Measurements from ENCODE around the gene DNM3. TPM values are rescaled to one million over a fixed set of nuclear protein-coding genes. Genes with fewer than 3 reads are reported as not detected.
"Not testable (repeated sequence)": the region's sequence is repeated elsewhere in the genome, so short reads cannot be mapped to it uniquely, and the experiment has no call there.

Gene DNM3
- total RNA-seq, 2 experiments from 2014 or later: 1.7 to 2.2 TPM

GRCh38 chr1:172287208-172287607, 445.9 kb downstream of the DNM3 start:
- H3K9me3 Mint-ChIP-seq (ENCODE audit: low read depth): no peaks in the 10 kb centered on the region
- ATAC-seq (no peak), DNase-seq (no peak)
- H3K27me3 Mint-ChIP-seq: no peaks in the 10 kb centered on the region
- H3K4me3 Mint-ChIP-seq: no peak overlapping the region
- H3K36me3 Mint-ChIP-seq: no peaks in the 10 kb centered on the region
- CTCF ChIA-PET: no interaction called here
- no peak overlapping the region for H3K27ac Mint-ChIP-seq
- H3K4me1 Mint-ChIP-seq: peaks cover 8% of the 10 kb centered on the region

DNA sequence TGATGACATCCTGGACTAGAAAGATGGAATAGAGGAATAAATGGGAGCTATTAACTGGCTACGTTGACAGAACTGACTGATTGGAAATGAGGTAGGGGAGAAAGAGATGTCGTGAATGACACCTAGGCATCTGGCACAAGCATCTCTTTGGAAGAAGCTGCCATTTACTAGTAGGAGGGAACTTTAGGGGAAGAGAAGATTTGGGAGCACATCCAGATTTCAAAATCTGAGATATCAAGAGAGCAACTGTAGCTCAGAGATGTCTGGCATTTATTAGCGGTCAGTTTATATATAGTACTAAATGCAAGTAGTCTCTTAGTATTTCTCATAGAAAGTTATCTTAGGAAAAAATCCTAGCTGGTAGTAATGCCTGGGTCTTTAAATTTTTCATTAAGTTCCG, 447.3 kb downstream of the DNM3 start:
- no peak overlapping the region for H3K4me3 Mint-ChIP-seq
- CTCF ChIA-PET: no interaction called here

DNA sequence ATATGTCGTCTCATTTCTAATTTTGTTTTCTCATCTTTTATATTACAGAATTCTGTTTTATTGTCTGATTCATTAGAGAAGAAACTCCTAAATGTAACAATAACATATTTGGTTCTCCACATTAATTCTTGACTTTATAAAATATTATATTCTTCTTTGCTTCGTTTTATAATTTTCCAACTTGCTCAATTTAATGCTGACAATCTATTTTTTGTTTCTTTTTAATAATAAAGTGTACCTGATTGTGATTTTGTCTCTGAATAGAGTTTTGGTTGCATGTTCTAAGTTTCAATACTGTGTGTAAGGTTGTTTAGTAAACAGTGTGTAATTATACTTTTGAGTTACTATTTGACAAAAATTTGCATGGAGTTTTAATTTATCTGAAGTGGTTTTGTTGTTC, 448.1 kb downstream of the DNM3 start:
- H3K4me3 Mint-ChIP-seq: no peak overlapping the region
- no peaks in the 10 kb centered on the region for H3K9me3 Mint-ChIP-seq (ENCODE audit: low read depth)
- no peak for DNase-seq
- H3K27ac Mint-ChIP-seq: no peak overlapping the region
- peaks cover 8% of the 10 kb centered on the region for H3K4me1 Mint-ChIP-seq
- no peaks in the 10 kb centered on the region for H3K27me3 Mint-ChIP-seq
- CTCF ChIA-PET: no interaction called here
- ATAC-seq: no peak
- H3K36me3 Mint-ChIP-seq: no peaks in the 10 kb centered on the region

More for the DNA sequence above, 447.3 kb downstream of the DNM3 start:
- peaks cover 8% of the 10 kb centered on the region for H3K4me1 Mint-ChIP-seq
- no peak overlapping the region for H3K27ac Mint-ChIP-seq
- no peak for ATAC-seq
- no peaks in the 10 kb centered on the region for H3K9me3 Mint-ChIP-seq (ENCODE audit: low read depth)
- H3K36me3 Mint-ChIP-seq: no peaks in the 10 kb centered on the region
- H3K27me3 Mint-ChIP-seq: no peaks in the 10 kb centered on the region
- DNase-seq: no peak

DNA sequence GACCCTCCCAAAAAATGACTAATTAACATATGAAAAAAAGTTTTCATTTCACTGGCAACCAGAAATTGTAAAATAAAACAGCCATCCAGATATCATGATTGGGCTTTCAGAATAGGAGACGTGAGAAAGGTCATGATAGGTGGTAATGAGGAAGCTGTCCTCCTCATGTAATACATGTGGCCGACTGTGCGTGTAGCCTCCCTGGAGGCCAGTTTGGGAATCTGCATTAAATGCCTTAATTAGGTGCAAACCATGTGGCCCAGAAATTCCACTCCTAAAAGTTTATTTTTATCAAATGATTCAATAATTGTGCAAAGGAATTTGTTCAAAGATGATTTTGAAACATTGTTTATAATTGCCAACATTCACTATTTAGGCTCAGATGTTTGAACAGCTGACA, 451.5 kb downstream of the DNM3 start:
- Mint-ChIP-seq H3K27me3 (no peaks in the 10 kb centered on the region), H3K36me3 (no peaks in the 10 kb centered on the region), H3K9me3 (ENCODE audit: low read depth) (no peaks in the 10 kb centered on the region), H3K4me3 (no peak overlapping the region), H3K27ac (no peak overlapping the region), H3K4me1 (no peaks in the 10 kb centered on the region)
- CTCF ChIA-PET: no interaction called here
- DNase-seq (no peak), ATAC-seq (no peak)

GRCh38 chr1:172293429-172293828, 452.1 kb downstream of the DNM3 start:
- Mint-ChIP-seq H3K4me1 (peaks cover 2% of the 10 kb centered on the region), H3K9me3 (ENCODE audit: low read depth) (no peaks in the 10 kb centered on the region), H3K27me3 (no peaks in the 10 kb centered on the region), H3K4me3 (no peak overlapping the region), H3K27ac (no peak overlapping the region), H3K36me3 (no peaks in the 10 kb centered on the region)
- ATAC-seq: no peak
- no peak for DNase-seq
- CTCF ChIA-PET: no interaction called here

DNA sequence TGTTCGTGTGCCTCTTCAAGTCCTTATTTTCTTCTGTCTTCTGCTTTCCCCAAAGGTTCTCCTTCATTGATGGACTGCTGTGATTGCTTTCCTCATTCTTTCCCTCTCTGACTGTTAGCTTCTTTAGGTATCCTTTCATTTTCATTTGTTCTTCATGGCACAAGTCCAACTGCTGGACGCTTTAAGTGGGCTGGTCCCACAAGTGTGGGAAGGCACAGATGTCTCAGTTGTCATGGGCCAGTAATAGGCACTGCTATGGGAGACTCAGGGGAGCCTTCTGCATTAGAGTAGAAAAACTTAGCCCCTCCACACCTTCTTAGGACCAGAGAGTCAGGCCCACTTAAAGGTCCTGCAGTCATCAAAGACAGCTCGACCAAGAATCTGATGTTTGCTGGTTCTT, 456.8 kb downstream of the DNM3 start:
- no peak overlapping the region for H3K4me3 Mint-ChIP-seq
- H3K27me3 Mint-ChIP-seq: no peaks in the 10 kb centered on the region
- CTCF ChIA-PET: no interaction called here
- peaks cover 5% of the 10 kb centered on the region for H3K36me3 Mint-ChIP-seq
- DNase-seq (no peak), ATAC-seq (no peak)
- H3K9me3 Mint-ChIP-seq (ENCODE audit: low read depth): peaks cover 5% of the 10 kb centered on the region
- peaks cover 2% of the 10 kb centered on the region for H3K4me1 Mint-ChIP-seq
- H3K27ac Mint-ChIP-seq: no peak overlapping the region

GRCh38 chr1:172298911-172299310, 457.6 kb downstream of the DNM3 start:
- Mint-ChIP-seq H3K27ac (no peak overlapping the region), H3K36me3 (peaks cover 10% of the 10 kb centered on the region), H3K9me3 (ENCODE audit: low read depth) (peaks cover 5% of the 10 kb centered on the region), H3K4me1 (peaks cover 2% of the 10 kb centered on the region), H3K27me3 (no peaks in the 10 kb centered on the region), H3K4me3 (no peak overlapping the region)
- CTCF ChIA-PET: no interaction called here
- DNase-seq: no peak
- no peak for ATAC-seq

DNA sequence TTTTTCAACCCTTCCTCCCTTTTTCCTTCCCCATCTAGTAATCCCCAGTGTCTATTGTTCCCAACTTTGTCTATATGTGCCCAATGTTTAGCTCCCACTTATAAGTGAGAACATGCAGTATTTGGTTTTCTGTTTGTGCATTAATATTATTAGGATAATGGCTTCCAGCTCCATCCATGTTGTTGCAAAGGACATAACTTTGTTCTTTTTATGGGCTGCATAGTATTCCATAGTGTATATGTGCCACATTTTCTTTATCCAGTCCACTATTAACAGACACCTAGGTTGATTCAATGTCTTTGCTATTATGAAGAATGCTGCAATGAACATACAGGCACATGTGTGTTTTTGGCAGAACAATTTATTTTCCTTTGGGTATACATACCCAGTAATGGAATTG, 458.2 kb downstream of the DNM3 start:
- peaks cover 5% of the 10 kb centered on the region for H3K9me3 Mint-ChIP-seq (ENCODE audit: low read depth)
- H3K4me3 Mint-ChIP-seq: no peak overlapping the region
- H3K27ac Mint-ChIP-seq: no peak overlapping the region
- H3K27me3 Mint-ChIP-seq: no peaks in the 10 kb centered on the region
- ATAC-seq (no peak), DNase-seq (no peak)
- H3K36me3 Mint-ChIP-seq: peaks cover 14% of the 10 kb centered on the region
- peaks cover 2% of the 10 kb centered on the region for H3K4me1 Mint-ChIP-seq
- CTCF ChIA-PET: no interaction called here

GRCh38 chr1:172307508-172307907, 466.2 kb downstream of the DNM3 start:
- H3K4me3 Mint-ChIP-seq; H3K27me3 Mint-ChIP-seq; CTCF ChIA-PET; H3K4me1 Mint-ChIP-seq; H3K9me3 Mint-ChIP-seq (ENCODE audit: low read depth); ATAC-seq; DNase-seq; H3K27ac Mint-ChIP-seq: not testable (repeated sequence)
- peaks cover 14% of the 10 kb centered on the region for H3K36me3 Mint-ChIP-seq

DNA sequence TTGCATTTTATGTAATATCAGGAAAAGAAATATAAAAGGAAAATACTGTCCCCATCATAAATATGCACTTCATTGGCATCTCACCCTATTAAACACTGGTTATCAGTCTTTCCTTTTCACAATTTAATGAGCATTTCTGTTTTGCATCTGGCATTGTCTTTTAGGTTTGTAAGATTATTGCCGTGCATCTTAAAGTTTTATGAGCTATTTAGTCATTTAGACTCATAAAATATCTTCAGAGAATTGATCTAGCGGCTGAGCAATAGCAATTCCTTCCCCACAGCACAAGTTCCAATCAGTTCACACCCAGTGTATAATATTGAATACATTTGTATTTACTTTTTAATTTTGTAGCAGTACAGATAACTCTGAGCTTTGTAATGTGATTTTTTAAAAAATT, 466.8 kb downstream of the DNM3 start:
- ATAC-seq: no peak
- H3K27ac Mint-ChIP-seq: no peak overlapping the region
- peaks cover under 1% of the 10 kb centered on the region for H3K9me3 Mint-ChIP-seq (ENCODE audit: low read depth)
- no peak overlapping the region for H3K4me3 Mint-ChIP-seq
- no peaks in the 10 kb centered on the region for H3K27me3 Mint-ChIP-seq
- DNase-seq: no peak
- no peaks in the 10 kb centered on the region for H3K4me1 Mint-ChIP-seq
- peaks cover 11% of the 10 kb centered on the region for H3K36me3 Mint-ChIP-seq
- CTCF ChIA-PET: interaction anchor here (0.7 to 1.1 kb wide), 2 partner anchors 227 to 269 kb away, joined by 3 read pairs; no protein-coding TSS in a partner anchor

GRCh38 chr1:172308577-172308976, 467.3 kb downstream of the DNM3 start:
- DNase-seq (no peak), ATAC-seq (no peak)
- CTCF ChIA-PET: interaction anchor here (0.7 to 1.1 kb wide), 2 partner anchors 227 to 269 kb away, joined by 3 read pairs; no protein-coding TSS in a partner anchor
- Mint-ChIP-seq H3K36me3 (peaks cover 8% of the 10 kb centered on the region), H3K9me3 (ENCODE audit: low read depth) (no peaks in the 10 kb centered on the region), H3K4me1 (no peaks in the 10 kb centered on the region), H3K27ac (no peak overlapping the region), H3K4me3 (no peak overlapping the region), H3K27me3 (no peaks in the 10 kb centered on the region)

DNA sequence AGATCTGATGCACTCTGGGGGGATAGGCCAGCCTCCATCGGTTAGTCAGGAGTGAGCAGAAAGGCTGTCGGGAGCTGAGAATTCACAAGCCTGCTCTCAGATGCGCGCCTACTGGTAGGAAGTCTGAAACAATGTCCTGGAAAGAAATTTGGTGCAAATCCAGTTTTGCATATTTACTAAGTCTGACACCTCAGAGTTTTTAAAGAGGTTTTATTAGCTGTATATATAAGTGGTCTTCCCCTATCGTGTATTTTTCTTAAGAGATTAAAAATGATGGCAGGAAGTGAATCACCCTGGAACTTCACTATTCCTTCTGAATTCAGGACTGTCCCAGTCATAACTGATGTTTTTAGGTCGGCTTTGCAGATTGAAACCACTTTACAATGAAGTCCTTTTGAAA, 479.4 kb downstream of the DNM3 start:
- no peaks in the 10 kb centered on the region for H3K9me3 Mint-ChIP-seq (ENCODE audit: low read depth)

DNA sequence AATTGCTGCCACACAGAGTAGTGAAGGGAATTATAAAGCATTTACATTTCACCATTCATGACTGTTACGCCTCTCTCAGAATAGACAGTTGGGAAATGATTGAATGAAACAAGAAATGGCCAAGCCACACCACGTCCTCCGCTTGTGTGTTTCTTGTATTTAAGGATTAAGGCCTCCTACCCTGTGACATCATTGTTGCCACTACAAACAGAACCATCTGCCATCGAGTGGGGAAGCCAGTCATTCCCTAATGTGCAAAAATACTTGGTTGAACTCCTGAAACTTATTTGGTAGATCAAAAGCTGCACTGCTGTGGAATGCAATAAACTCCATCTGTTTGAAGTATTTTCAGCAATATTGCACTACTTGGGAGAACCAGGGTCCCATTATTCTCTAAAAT, 480.2 kb downstream of the DNM3 start:
- CTCF ChIA-PET: interaction anchor here (1.1 kb wide), 1 partner anchor 11 kb away, joined by 3 read pairs; no protein-coding TSS in a partner anchor
- Mint-ChIP-seq H3K27ac (no peak overlapping the region), H3K4me1 (no peaks in the 10 kb centered on the region), H3K9me3 (ENCODE audit: low read depth) (no peaks in the 10 kb centered on the region), H3K36me3 (peaks cover 2% of the 10 kb centered on the region), H3K27me3 (no peaks in the 10 kb centered on the region), H3K4me3 (no peak overlapping the region)
- DNase-seq: no peak
- no peak for ATAC-seq

More for the DNA sequence above, 479.4 kb downstream of the DNM3 start:
- DNase-seq: no peak
- ATAC-seq: no peak
- Mint-ChIP-seq H3K27ac (no peak overlapping the region), H3K27me3 (no peaks in the 10 kb centered on the region), H3K4me3 (no peak overlapping the region), H3K4me1 (no peaks in the 10 kb centered on the region), H3K36me3 (peaks cover 2% of the 10 kb centered on the region)
- CTCF ChIA-PET: interaction anchor here (1.1 kb wide), 1 partner anchor 12 kb away, joined by 3 read pairs; no protein-coding TSS in a partner anchor

GRCh38 chr1:172322219-172323061, 481.1 kb downstream of the DNM3 start:
- H3K27ac Mint-ChIP-seq: no peak overlapping the region

More at GRCh38 chr1:172322219-172323061, 481.1 kb downstream of the DNM3 start:
- CTCF ChIA-PET: no interaction called here
- H3K9me3 Mint-ChIP-seq (ENCODE audit: low read depth): no peaks in the 10 kb centered on the region
- H3K4me3 Mint-ChIP-seq: no peak overlapping the region
- ATAC-seq (no peak), DNase-seq (no peak)
- no peaks in the 10 kb centered on the region for H3K27me3 Mint-ChIP-seq
- H3K4me1 Mint-ChIP-seq: no peaks in the 10 kb centered on the region
- peaks cover 1% of the 10 kb centered on the region for H3K36me3 Mint-ChIP-seq

Data from activated CD8-positive, alpha-beta memory T cell treated with anti-CD3 and anti-CD28 coated beads, Interleukin-2, amount 10 ng/mL, durations not matched to agents 7 days and 5 days (primary cell).